ENCODE data around the gene YARS1. TPM values are rescaled to one million over a fixed set of nuclear protein-coding genes. Genes with fewer than 3 reads are reported as not detected.

Gene YARS1
- total and polyA plus RNA-seq, 2 of the 13 experiments (the other 11 are each of a cell fraction or from before 2014, with no cell fraction given) = 50.1 to 113 TPM

DNA sequence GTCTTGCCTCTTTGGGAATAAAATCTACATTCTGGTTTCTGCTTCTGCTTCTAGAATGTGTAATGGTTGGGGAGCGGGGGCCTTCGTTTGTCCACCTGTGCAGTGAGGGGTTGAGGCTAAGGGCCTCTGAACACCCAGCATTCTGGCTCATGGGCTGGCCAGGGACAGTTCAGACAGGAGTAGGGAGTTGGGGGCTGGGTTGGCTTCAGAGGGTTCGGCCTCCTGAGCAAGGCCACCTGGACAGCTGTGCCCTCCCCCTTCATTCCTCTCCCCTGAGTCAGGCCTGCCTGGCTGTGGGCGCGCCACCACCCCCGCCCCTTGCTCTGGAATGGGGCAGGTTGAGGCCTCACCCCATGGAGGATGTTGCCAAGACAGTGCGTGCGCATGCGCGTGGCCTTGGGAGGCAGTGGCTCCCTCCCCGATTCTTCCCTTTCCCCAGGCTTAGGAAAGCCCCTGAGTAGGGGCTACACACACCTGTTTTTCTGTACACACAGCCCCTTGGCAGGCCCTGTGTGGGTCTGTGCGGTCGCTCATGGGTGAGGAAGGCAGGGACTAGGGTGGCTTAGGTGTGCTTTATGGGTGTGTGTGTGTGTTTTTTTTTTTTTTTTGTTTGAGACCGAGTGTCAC is 57.0 kb downstream of the YARS1 start (continued):
- TF ChIP-seq, protein P1, sequence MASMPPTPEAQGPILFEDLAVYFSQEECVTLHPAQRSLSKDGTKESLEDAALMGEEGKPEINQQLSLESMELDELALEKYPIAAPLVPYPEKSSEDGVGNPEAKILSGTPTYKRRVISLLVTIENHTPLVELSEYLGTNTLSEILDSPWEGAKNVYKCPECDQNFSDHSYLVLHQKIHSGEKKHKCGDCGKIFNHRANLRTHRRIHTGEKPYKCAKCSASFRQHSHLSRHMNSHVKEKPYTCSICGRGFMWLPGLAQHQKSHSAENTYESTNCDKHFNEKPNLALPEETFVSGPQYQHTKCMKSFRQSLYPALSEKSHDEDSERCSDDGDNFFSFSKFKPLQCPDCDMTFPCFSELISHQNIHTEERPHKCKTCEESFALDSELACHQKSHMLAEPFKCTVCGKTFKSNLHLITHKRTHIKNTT (CRISPR knock-in tag; IDR thresholded peaks at IDR 0.05) = no peak
- peak; percentile 21; the same call in 1 of the 2 replicates for TF ChIP-seq STAG1 (CRISPR knock-in tag; IDR thresholded peaks at IDR 0.05)
- TF ChIP-seq CHD2 (IDR thresholded peaks at IDR 0.05; ENCODE audit: low read depth, low read length) = peak; percentile 59; the same call in 1 of the 2 replicates
- TF ChIP-seq KLF9 (CRISPR knock-in tag; IDR thresholded peaks at IDR 0.05; ENCODE audit: low read depth) = no peak
- 0 out of 2 replicates have a peak, but pooled peaks have one; percentile 58 for TF ChIP-seq ZNF724P (CRISPR knock-in tag; IDR thresholded peaks at IDR 0.05; ENCODE audit: borderline replicate concordance)
- TF ChIP-seq ZNF709 (CRISPR knock-in tag; IDR thresholded peaks at IDR 0.05) = no peak
- TF ChIP-seq, protein P2, sequence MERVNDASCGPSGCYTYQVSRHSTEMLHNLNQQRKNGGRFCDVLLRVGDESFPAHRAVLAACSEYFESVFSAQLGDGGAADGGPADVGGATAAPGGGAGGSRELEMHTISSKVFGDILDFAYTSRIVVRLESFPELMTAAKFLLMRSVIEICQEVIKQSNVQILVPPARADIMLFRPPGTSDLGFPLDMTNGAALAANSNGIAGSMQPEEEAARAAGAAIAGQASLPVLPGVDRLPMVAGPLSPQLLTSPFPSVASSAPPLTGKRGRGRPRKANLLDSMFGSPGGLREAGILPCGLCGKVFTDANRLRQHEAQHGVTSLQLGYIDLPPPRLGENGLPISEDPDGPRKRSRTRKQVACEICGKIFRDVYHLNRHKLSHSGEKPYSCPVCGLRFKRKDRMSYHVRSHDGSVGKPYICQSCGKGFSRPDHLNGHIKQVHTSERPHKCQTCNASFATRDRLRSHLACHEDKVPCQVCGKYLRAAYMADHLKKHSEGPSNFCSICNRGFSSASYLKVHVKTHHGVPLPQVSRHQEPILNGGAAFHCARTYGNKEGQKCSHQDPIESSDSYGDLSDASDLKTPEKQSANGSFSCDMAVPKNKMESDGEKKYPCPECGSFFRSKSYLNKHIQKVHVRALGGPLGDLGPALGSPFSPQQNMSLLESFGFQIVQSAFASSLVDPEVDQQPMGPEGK (CRISPR knock-in tag; IDR thresholded peaks at IDR 0.05) = peak; percentile 95
- TF ChIP-seq, protein P3, sequence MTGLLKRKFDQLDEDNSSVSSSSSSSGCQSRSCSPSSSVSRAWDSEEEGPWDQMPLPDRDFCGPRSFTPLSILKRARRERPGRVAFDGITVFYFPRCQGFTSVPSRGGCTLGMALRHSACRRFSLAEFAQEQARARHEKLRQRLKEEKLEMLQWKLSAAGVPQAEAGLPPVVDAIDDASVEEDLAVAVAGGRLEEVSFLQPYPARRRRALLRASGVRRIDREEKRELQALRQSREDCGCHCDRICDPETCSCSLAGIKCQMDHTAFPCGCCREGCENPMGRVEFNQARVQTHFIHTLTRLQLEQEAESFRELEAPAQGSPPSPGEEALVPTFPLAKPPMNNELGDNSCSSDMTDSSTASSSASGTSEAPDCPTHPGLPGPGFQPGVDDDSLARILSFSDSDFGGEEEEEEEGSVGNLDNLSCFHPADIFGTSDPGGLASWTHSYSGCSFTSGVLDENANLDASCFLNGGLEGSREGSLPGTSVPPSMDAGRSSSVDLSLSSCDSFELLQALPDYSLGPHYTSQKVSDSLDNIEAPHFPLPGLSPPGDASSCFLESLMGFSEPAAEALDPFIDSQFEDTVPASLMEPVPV (CRISPR knock-in tag; IDR thresholded peaks at IDR 0.05) = no peak
- TF ChIP-seq ZNF501 (CRISPR knock-in tag; IDR thresholded peaks at IDR 0.05) = peak; percentile 89
- no peak for TF ChIP-seq ZNF33B (CRISPR knock-in tag; IDR thresholded peaks at IDR 0.05)
- TF ChIP-seq SMAD3 (CRISPR knock-in tag; IDR thresholded peaks at IDR 0.05) = peak; percentile 38; the same call in 1 of the 2 replicates
- TF ChIP-seq YEATS4 (CRISPR knock-in tag; IDR thresholded peaks at IDR 0.05; ENCODE audit: borderline replicate concordance) = 0 out of 2 replicates have a peak, but pooled peaks have one; percentile 34
- TF ChIP-seq XBP1 (CRISPR knock-in tag; IDR thresholded peaks at IDR 0.05) = no peak
- TF ChIP-seq ZNF317 (CRISPR knock-in tag; IDR thresholded peaks at IDR 0.05) = peak; percentile 51; the same call in 1 of the 2 replicates
- TF ChIP-seq MLLT10 (CRISPR knock-in tag; IDR thresholded peaks at IDR 0.05) = no peak
- TF ChIP-seq, protein P4, sequence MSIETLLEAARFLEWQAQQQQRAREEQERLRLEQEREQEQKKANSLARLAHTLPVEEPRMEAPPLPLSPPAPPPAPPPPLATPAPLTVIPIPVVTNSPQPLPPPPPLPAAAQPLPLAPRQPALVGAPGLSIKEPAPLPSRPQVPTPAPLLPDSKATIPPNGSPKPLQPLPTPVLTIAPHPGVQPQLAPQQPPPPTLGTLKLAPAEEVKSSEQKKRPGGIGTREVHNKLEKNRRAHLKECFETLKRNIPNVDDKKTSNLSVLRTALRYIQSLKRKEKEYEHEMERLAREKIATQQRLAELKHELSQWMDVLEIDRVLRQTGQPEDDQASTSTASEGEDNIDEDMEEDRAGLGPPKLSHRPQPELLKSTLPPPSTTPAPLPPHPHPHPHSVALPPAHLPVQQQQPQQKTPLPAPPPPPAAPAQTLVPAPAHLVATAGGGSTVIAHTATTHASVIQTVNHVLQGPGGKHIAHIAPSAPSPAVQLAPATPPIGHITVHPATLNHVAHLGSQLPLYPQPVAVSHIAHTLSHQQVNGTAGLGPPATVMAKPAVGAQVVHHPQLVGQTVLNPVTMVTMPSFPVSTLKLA (IDR thresholded peaks at IDR 0.05) = 0 out of 2 replicates have a peak, but pooled peaks have one; percentile 11
- TF ChIP-seq RARA (CRISPR knock-in tag; IDR thresholded peaks at IDR 0.05) = peak; percentile 65
- no peak for TF ChIP-seq NONO (IDR thresholded peaks at IDR 0.05)
- TF ChIP-seq NONO (CRISPR knock-in tag; conservative IDR thresholded peaks at IDR 0.05) = no peak
- TF ChIP-seq ZNF713 (CRISPR knock-in tag; IDR thresholded peaks at IDR 0.05) = no peak
- peak; percentile 65 for TF ChIP-seq YY1 (IDR thresholded peaks at IDR 0.05; ENCODE audit: insufficient read depth, insufficient replicate concordance, low read depth, low read length)
- peak; percentile 78; the same call in 1 of the 2 replicates for TF ChIP-seq CBX5 (CRISPR knock-in tag; IDR thresholded peaks at IDR 0.05; ENCODE audit: borderline replicate concordance)
- TF ChIP-seq, protein P5, sequence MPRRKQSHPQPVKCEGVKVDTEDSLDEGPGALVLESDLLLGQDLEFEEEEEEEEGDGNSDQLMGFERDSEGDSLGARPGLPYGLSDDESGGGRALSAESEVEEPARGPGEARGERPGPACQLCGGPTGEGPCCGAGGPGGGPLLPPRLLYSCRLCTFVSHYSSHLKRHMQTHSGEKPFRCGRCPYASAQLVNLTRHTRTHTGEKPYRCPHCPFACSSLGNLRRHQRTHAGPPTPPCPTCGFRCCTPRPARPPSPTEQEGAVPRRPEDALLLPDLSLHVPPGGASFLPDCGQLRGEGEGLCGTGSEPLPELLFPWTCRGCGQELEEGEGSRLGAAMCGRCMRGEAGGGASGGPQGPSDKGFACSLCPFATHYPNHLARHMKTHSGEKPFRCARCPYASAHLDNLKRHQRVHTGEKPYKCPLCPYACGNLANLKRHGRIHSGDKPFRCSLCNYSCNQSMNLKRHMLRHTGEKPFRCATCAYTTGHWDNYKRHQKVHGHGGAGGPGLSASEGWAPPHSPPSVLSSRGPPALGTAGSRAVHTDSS (CRISPR knock-in tag; conservative IDR thresholded peaks at IDR 0.05) = no peak

Measured in HepG2 (cell line).